A204.1 (cell line): ENCODE measurements around the gene DPP6.

Source experiments
- FAIRE-seq: peaks from 2 replicates; lab custom pipeline; 2012; peaks lifted over from hg19 to GRCh38; lab: Jason Lieb, UNC

DPP6 gene

GRCh38 chr7:154412105-154412504 lies 359.9 kb downstream of the DPP6 start:
- FAIRE-seq = no peak

- FAIRE-seq = no peak
These were observed 363.7 kb downstream of the DPP6 start for GRCh38 chr7:154415709-154416399.

- FAIRE-seq = no peak
These were observed 364.5 kb downstream of the DPP6 start for GRCh38 chr7:154416714-154417113.

GRCh38 chr7:154419344-154419743 lies 367.1 kb downstream of the DPP6 start:
- no peak for FAIRE-seq

DNA sequence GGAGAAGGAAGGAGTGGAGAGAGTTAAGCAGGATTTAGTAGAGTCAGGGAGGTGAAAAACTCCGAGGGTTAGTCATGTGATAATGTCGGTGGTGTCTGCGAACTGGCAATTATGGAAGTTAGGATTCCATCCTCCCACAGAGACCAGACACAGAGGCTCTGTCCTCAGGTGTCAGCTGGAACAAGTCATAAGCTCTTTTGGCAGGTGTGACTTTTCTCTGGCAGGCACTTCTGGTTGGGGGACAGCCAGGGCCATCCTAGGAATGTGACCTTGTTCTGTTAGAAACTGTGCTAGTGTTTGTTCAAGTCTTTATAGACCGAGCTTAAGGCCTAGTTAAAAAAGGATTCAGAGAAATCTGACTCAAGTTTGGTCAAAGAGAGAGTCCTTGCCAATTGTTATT lies 371.0 kb downstream of the DPP6 start:
- no peak for FAIRE-seq

DNA sequence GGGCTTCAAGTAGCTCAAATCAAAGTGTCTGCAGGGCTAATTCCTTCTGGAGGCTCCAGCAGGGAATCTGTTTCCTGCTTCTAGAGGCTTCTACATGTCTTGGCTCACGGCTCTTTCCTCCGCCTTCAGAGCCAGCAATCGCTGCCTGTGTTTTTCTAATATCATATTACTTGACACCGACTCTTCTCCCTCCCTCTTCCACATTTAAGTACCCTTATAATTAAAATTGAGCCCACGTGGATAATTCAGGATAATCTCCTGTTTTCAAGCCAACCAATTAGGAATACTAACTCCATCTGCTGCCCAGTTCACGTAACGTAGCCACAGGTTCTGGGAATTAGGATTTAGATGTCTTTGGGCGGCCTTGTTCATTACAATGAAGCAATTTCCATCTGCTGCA lies 372.2 kb downstream of the DPP6 start:
- no peak for FAIRE-seq

GRCh38 chr7:154425271-154425670 lies 373.1 kb downstream of the DPP6 start:
- FAIRE-seq = no peak

DNA sequence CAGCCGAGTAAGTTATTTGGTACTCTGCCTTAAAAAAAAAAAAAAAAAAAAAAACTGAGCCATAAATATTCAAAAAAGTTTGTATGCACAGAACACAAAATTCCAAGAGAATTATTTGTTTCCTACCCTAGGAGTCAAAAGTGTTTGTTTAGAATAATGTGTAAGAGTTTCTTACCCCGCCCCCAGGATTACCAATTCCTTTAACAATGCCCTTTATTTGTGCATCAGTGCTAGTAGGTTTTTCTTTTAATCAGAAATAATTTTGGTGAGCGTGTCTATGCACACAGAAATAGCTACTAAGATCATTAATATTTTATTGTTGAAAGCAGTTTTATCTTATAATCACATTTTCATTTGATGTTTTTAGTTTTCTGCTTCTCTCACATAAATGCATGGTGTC lies 374.6 kb downstream of the DPP6 start:
- no peak for FAIRE-seq

- no peak for FAIRE-seq
These were observed 375.3 kb downstream of the DPP6 start for GRCh38 chr7:154427533-154427932.

- no peak for FAIRE-seq
These were observed 377.6 kb downstream of the DPP6 start for GRCh38 chr7:154429666-154430404.

GRCh38 chr7:154430640-154431039 lies 378.4 kb downstream of the DPP6 start:
- FAIRE-seq = no peak

- no peak for FAIRE-seq
These were observed 378.8 kb downstream of the DPP6 start for GRCh38 chr7:154431045-154431444.

GRCh38 chr7:154433632-154434598 lies 381.7 kb downstream of the DPP6 start:
- no peak for FAIRE-seq

- FAIRE-seq = no peak
These were observed 384.4 kb downstream of the DPP6 start for GRCh38 chr7:154436560-154436959.

DNA sequence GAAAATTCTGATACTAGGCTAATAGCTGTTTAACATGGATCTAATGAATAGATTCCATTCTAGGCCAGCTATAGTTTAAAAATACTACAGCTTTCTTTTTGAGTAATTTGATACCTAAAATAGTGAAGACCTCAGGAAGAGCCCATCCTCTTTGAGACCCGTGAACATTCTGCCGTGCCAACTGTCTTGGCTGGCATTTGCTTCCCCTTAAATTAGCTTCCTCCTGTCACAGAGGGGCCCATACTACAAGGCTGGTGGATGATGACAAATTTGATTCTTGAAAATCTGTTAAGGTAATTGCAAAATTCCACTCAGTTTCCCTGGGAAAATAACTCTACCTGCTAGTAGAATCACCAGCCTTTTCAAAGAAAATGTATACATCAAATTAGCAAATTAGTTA lies 385.0 kb downstream of the DPP6 start:
- no peak for FAIRE-seq

DNA sequence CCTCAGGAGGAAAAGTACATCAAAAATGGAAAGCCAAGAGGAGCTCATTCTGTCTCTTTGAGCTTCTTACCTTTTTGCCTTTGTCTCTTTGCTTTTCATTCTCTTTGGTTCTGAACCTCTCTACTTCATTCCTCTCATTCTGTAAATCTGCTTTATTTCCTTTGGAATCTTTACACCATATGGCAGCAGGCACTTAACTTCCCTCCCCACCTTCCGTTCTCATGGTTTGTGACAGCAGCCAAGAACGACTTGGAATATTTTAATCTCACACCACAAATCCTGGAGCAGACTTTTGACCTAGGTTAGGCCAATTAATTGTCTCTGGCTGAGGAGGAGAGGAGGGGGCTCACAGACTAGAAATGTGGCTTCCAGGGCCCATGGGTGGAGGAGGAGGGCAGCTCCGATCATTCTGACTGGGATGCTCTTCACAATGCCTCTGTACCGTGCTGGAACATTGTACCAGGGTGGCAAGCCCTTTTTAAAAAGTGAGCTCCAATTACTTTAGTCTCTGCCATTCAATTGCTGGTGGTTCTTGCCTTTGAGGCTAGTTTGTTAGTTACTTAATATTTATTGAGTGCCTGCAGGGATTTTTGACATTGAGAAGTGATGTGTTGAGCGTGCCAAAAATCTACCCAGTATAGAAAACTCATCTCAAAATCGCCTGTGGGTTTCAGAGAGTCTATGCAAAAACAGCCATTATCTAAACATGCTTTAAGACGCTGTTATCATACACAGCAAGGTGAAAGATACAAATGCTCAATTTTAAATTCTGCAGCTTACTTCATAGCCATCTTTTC lies 386.6 kb downstream of the DPP6 start:
- no peak for FAIRE-seq

- no peak for FAIRE-seq
These were observed 387.9 kb downstream of the DPP6 start for GRCh38 chr7:154440058-154440457.

- no peak for FAIRE-seq
These were observed 388.5 kb downstream of the DPP6 start for GRCh38 chr7:154440651-154441050.

DNA sequence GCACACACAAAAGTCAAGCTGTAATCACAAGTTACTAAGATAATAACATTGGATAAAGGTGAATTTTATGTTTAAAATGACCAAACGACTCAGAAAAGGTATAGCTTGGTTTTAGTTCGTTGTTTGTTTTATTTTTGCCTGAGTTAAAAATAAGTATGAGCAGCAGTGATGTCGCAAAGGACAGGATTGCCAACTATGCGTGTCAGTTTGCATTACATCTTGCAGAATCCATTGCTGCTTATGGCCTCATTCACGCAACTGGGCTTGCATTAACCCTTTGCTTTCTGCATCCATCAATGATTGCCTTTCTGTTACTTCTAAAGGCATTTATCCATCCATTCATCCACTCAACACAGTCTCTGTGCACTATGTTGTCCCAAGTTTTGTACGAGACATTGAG lies 389.6 kb downstream of the DPP6 start:
- FAIRE-seq = no peak

- no peak for FAIRE-seq
These were observed 390.7 kb downstream of the DPP6 start for GRCh38 chr7:154442939-154443338.

DNA sequence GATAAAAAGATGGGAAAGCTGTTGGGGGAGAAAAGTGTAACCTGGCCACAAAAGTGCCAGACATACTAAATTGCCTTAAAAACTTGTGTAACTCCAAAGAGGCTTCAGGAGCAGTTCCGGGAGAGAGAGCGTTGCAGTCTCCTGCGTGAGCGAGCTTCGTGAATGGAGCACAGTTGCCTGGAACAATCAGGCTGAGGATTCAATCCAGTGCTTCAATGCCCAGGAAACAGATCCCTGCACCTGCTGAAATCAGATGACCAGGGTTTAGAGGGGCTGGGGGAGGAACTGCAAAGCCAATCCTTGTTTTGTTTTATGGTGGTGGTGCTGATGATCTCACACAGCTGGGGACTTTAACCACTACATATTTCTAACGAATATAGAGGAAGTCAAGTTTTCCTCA lies 398.3 kb downstream of the DPP6 start:
- FAIRE-seq = no peak
